ENCODE measurements around the gene STRN3. TPM values are rescaled to one million over a fixed set of nuclear protein-coding genes. Genes with fewer than 3 reads are reported as not detected.

Gene STRN3
- total RNA-seq, 1 donor from 2014 or later, result 138 TPM

DNA sequence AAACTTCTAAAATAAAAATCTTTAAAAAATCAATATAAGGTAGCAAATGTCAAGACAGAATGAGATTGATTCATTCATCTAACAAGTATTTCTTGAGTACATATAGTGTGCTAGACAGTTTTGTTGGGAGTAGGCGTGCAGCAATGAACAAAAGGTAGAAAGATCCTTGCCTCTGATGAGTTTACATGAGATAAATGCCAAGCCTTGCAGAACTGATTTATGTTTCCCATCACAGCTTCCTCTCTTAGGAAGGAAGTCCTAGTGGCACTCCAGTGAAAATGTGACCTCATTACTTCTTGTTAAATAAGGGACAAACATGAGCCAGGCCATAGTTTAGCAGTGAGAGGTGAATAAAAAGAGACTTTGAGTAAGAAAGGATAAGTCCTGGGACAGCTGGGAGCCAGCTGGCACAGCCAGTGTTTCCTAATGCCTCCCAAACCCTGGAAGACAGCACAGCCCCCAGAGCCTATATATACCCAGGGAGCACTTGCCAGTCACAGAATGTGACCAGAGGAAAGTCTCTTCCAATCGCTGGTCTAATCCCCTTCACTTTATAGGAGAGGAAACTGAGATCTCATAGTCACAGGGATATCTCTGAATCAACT is 156.5 kb downstream of the STRN3 start:
- no peak for DNase-seq

DNA sequence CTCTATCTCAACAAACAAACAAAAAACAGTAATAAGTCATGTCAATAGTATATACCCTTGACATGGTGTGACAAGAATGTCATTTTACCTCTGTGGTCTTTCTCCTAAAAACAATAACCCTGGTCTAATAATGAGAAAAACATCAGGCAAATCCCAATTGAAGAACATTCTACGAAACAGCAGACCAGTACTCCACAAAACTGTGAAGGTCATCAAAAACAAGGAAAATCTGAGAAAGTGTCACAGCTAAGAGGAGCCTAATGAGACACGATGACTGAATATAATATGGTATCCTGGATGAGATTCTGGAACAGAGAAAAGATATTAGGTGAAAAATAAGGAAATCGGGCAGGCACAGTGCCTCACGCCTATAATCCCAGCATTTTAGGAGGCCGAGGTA is 157.4 kb downstream of the STRN3 start:
- DNase-seq, result no peak

DNA sequence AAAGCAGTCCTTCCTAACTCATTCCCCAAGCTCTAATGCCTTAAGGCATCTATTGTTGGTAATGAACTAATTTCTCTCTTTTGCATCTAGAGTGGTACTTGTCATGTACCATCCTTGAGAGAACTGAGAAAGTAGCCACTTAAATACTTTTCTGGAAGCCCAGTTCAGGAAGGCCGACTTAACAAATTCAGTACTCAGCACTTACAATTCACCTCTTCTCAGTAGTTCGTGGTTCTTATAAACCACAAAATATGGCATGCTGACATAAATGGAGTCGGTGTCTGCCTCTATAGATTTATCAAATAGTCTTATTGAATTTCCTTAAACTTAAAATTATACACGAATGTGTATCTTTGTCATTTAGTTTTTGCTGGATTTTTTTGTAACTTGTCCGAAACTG is 161.2 kb downstream of the STRN3 start:
- no peak for DNase-seq

DNA sequence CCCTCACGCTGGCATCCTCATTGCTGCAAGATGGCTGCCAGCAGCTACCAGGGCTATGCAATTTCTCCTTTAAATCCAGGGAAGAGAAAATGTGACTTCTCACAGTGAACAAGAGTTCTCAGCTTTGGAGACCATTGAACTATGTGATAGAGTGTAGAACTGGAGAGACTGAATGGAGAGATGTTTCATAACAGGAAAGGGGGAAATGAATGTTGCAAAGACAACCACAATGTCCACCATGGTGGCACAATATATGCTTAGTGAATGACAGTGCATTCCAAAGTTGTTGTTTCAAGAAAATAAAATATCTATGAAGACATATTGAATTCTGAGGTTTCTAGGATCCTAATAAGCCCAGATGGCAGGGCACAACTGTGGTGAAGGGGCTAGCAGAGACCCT is 165.0 kb downstream of the STRN3 start:
- DNase-seq, result no peak

DNA sequence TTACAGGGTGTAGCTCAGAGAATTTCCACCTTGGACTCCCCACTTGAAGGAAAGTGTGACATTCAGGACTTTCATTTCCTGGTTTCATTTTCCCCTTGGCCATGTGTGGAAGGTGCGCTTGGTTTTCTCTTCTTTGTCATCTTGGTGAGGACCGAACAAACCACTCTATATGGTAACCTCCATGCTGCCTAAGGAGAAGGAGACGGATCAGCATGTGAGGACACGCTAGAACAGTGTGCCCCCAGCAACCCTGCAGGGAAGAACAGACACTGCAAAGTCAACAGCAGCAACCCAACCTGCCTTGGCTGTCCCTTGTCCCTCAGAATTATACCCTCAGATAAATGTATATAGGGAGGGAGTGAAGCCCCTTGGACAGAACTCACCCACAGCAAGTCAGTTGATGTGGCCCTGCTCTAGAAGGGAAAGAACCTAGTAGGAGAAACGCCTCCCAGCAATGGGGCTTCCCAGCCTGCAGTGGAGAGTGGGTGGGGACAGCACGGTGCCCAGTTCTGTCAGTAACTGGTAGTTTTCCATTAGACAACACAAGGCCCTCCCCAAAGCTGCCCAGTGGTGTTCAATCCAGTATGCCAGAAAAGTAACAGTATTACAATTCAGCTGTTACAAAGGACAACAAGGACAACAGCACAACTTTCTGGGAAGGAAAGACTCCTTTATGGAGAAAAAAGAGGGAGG is 170.7 kb downstream of the STRN3 start:
- no peak for DNase-seq

DNA sequence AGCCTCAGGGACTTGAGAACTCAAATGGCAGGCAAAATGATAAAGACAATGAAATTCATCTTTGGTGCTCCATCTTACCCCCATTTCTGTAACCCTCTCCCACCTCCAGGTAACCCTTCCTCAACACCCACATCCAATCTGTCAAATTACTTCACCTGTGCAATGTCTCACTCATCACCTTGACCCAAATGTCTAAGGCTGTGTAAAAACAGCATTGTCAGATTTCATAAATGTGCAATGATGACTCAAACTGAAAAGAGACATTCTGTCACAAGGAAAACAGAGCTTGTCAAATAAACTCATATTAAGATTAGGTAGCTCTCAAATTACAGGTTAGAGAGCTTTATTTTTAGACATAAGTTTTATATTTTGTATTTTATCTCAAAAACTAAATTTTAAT is 171.7 kb downstream of the STRN3 start:
- DNase-seq, result no peak

DNA sequence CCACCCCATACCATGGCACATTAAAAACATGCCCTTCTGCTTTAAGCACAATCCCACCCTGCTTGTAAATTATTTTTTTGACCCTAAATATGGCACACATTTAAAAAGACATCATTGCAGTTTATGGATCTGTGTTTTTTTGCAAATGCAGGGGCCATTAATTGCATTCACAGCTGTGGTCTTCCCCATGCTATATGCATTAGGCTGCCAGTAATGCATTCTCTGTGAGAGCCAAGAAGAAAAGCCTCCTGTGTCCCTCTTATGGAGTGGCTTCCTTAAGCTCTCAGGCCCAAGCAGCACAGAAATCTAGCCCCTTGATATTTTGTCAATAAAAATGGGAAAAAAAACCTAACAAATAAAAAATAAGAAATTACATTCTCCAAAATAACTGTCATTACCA is 172.2 kb downstream of the STRN3 start:
- no peak for DNase-seq

DNA sequence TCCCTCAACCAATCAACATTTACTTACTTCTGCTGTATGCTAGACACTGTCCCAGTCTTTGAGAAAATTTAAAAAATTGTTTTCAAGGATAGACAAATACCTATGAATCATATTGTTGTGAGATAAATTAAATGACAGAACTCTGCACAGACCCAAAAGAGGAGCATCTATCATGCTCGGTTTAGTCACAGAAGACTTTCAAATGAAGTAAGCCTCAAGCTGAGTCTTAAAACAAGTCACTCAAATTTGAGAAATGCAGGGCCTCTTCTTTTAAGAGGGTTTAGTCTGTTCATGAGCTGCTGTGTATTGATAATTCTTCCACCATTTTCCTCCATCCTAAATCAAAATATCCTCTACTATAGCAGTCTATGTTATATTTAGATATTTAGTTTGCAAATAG is 176.2 kb downstream of the STRN3 start:
- no peak for DNase-seq

DNA sequence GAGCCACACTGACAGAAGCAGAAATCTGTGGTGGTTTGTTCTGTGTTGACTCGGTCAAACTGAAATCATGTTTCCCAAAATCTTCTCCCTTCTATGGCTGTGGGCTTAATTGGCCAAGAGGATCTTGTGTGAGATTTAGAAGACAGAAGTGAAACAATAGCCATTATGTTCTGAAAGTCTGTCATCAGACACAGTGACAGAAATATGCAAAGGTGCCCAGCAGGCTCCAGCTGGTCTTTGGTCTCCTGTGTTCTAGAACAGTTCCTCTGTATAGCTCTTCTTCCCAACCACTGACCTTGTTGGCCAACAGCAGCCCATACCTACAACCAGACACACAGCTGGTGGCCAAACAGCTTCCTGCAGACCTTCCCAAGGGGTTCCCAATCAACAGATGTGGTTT is 176.8 kb downstream of the STRN3 start:
- DNase-seq, result no peak

DNA sequence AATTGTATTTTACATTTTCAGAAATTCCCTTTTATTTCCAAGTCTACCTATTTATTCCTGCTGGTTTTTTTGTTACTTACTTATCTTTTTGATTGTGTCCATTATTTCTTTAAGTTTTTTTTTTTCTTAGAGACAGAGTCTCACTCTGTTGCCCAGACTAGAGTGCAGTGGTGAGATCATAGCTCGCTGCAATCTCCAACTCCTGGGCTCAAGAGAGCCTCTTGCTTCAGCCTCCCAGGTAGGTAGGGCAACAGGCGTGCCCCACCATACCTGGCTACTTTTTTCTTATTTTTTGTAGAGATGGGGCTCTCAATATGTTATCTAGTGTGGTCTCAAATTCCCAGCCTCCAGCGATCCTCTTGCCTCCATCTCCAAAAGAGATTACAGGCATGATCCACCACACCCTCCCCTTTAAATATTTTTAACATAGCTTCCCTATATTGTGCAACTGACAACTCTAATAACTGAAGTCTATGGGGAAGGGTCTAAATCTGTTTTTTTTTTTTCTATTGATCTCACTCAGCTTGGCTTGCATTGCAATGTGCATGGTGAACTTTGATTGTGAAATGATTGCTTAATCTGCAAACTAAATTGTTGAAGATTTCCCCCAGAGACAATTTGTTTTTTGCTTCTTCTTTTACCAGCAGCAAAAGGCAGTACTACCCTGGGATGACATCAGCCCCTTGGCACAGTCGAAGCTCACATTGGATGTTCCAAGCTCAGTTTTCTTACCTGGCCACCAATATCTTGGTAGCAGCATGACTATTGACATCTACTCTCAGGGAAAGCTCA is 177.5 kb downstream of the STRN3 start:
- no peak for DNase-seq

Small RNAs within 50 kb of the gene (small RNA-seq; reads per million reads assigned to genes)
- gene HIGD1AP17 (not detected), gene MIR624 (0.44 reads per million, percentile 41 among the genes with 10 or more reads in this experiment)

Other genes starting within 250 kb of the STRN3 start
- gene COCH, start 151.8 kb downstream of the STRN3 start, total RNA-seq, result 39.1 TPM
- gene AP4S1, start 730 bp downstream of the STRN3 start, total RNA-seq, result 28.1 TPM
- 388 TPM for gene HECTD1, start 181.4 kb upstream of the STRN3 start, total RNA-seq

Measured in occipital lobe (tissue), 3 donors.